Prostate gland (tissue), 2 donors: ENCODE results near the gene DSTN. TPM values are rescaled to one million over a fixed set of nuclear protein-coding genes. Genes with fewer than 3 reads are reported as not detected.
A peak's percentile ranks its signal among the peaks of the same experiment; 100 is the strongest.

ENCODE experiments used
- DNase-seq: peaks from one replicate; pipeline ENCODE4 v3.0.0-alpha.2; 2019; ENCODE audit warnings: low spot score
- H3K27ac ChIP-seq, 2 donors: fragments of 200-600 bp; sonication (generic); 2 replicates each; pipeline ENCODE4 v1.5.1; 2017 to 2019
- H3K27me3 ChIP-seq: fragments of 200-600 bp; sonication (generic); replicated peaks from 2 replicates; pipeline ENCODE4 v1.5.1; 2019; ENCODE audit not compliant: insufficient read depth
- H3K36me3 ChIP-seq, 2 donors: fragments of 200-600 bp; sonication (generic); 1 replicate in 1 of 2; 2 replicates in 1 of 2; pipeline versions ENCODE4 v1.5.1 to v1.8.1; 2017 to 2019
- H3K4me1 ChIP-seq: fragments of 200-600 bp; sonication (generic); replicated peaks from 2 replicates; pipeline ENCODE4 v1.5.1; 2019
- H3K4me3 ChIP-seq, 2 donors: fragments of 200-600 bp; sonication (generic); 2 replicates each; pipeline ENCODE4 v1.5.1; 2017 to 2019
- H3K9me3 ChIP-seq: fragments of 200-600 bp; sonication (generic); 2 replicates; pipeline ENCODE4 v1.5.1; 2017
- POLR2A ChIP-seq: fragments of 450-650 bp; IDR thresholded peaks from one replicate; pipeline ENCODE4 v1.6.1; 2016; ENCODE audit warnings: antibody characterized with exemption, mild to moderate bottlenecking
- POLR2AphosphoS5 ChIP-seq: sonication (generic); formaldehyde crosslinking; IDR thresholded peaks from one replicate; pipeline ENCODE4 v1.6.1; 2017; ENCODE audit warnings: antibody characterized with exemption
- WGBS: methylation state at CpG from one replicate; pipeline ENCODE4 v1.1.5; 2018; 5-methylcytosine and 5-hydroxymethylcytosine counted together
- intact Hi-C: fragments of 100-400 bp; cut with DNase I; formaldehyde crosslinking; loops from one replicate; pipeline ENCODE4 v1.14.2; 2022
- total RNA-seq, 2 donors: library from RNA; depleted of rRNA; stranded (reverse); fragments of >200 nt; gene quantifications; one replicate each; pipeline ENCODE4 v1.1.0, GENCODE V29; 2016
- TF ChIP-seq, protein P1 (sequence below), 4 experiments: fragments of 200-600 bp in 2 of 4; fragments of 450-650 bp in 2 of 4; sonication (generic) in 2 of 4; IDR thresholded peaks; 1 replicate in 3 of 4; 2 replicates in 1 of 4; pipeline ENCODE4 v1.5.1; 2016 to 2019; ENCODE audit warnings: antibody characterized with exemption in 4 of 4, mild to moderate bottlenecking in 2 of 4, moderate library complexity in 2 of 4

DSTN gene
- total RNA-seq, 2 donors from 2014 or later, result 284 to 559 TPM

DNA sequence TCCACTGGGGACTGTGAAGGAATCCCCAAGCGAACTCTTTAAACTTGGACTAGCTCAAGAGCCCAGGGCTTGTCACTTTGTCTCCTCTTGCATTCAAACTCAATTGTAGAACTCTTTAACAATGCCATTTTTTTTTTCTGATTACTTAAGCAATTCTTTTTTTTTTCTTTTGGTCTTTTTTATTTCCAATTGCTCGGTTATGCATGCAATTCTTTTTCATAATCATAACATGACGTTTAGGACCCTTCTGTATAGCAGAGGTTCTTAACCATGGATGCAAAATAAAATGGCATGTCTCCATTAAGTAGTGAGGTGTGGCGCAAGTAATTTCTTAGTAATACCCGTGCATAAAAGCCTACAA lies 38.2 kb upstream of the DSTN start:
- no peaks in the 10 kb centered on the region for H3K9me3 ChIP-seq
- no peaks in the 10 kb centered on the region for H3K27me3 ChIP-seq
- peak overlapping the region; percentile 71 to 76 for H3K27ac ChIP-seq
- H3K4me1 ChIP-seq, result no peaks in the 10 kb centered on the region
- intact Hi-C loops, result loop anchor here (10.0 kb wide), 3 partner anchors 153 to 463 kb away; partner anchors contain the start of gene RRBP1
- WGBS, result 69% methylated on average over 5 of the region's 5 CpGs
- peak overlapping the region; percentile 47 to 51 for H3K4me3 ChIP-seq
- no peaks in the 10 kb centered on the region for H3K36me3 ChIP-seq
- TF ChIP-seq POLR2AphosphoS5, result no peak
- TF ChIP-seq POLR2A, result no peak
- TF ChIP-seq, protein P1, sequence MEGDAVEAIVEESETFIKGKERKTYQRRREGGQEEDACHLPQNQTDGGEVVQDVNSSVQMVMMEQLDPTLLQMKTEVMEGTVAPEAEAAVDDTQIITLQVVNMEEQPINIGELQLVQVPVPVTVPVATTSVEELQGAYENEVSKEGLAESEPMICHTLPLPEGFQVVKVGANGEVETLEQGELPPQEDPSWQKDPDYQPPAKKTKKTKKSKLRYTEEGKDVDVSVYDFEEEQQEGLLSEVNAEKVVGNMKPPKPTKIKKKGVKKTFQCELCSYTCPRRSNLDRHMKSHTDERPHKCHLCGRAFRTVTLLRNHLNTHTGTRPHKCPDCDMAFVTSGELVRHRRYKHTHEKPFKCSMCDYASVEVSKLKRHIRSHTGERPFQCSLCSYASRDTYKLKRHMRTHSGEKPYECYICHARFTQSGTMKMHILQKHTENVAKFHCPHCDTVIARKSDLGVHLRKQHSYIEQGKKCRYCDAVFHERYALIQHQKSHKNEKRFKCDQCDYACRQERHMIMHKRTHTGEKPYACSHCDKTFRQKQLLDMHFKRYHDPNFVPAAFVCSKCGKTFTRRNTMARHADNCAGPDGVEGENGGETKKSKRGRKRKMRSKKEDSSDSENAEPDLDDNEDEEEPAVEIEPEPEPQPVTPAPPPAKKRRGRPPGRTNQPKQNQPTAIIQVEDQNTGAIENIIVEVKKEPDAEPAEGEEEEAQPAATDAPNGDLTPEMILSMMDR (IDR thresholded peaks at IDR 0.05), result no peak
- DNase-seq, result no peak

DNA sequence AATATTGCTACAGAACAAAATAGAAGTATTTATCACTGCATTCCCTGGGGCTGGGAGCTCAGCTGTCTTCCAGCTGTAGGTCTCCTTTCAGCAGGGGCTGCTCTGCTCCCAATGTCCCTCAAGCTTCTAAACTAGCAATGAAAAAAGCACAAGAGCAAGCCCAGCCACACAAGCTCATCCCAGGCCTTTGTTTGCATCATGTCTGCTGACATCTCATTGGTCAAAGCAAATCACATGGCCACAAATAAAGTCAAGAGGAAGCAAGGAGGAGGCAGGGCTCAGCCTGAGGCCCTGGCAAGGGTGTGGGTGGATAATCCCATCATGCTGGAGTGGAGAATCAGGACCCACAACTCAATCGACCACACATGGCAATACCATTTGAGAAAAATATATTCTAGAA lies 36.5 kb upstream of the DSTN start:
- Histone ChIP-seq H3K4me3 (no peak overlapping the region), H3K9me3 (no peaks in the 10 kb centered on the region), H3K27me3 (no peaks in the 10 kb centered on the region), H3K4me1 (no peaks in the 10 kb centered on the region), H3K27ac (no peak overlapping the region), H3K36me3 (no peaks in the 10 kb centered on the region)
- 31% methylated on average over 1 of the region's 1 CpG for WGBS
- no peak for DNase-seq
- intact Hi-C loops, result loop anchor here (10.0 kb wide), 3 partner anchors 151 to 461 kb away; partner anchors contain the start of gene RRBP1
- TF ChIP-seq POLR2A (no peak), POLR2AphosphoS5 (no peak)
- TF ChIP-seq, protein P1 (IDR thresholded peaks at IDR 0.05), result no peak

DNA sequence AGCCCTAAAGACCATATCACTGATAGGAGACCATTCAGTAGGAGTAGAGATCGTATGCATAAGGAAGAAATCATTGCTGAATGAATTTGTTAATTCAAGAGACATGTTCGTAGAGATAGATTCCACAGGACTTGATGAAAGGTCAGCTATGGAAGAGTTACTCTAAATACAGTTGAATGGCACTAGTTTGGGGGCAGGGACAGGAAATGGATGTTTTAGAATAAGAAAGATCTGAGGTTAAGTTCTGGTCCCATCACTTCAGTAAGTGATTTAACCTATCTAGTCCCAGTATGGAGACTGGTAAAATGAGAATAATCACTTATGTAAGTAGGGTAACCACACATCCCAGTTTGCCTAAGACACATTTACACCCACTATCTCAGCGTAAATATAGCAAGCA lies 35.8 kb upstream of the DSTN start:
- Histone ChIP-seq H3K9me3 (no peaks in the 10 kb centered on the region), H3K4me3 (no peak overlapping the region), H3K36me3 (no peaks in the 10 kb centered on the region), H3K4me1 (no peaks in the 10 kb centered on the region), H3K27ac (no peak overlapping the region), H3K27me3 (no peaks in the 10 kb centered on the region)
- no peak for DNase-seq
- WGBS, result 97% methylated on average over 3 of the region's 3 CpGs
- TF ChIP-seq POLR2AphosphoS5 (no peak), POLR2A (no peak)
- TF ChIP-seq, protein P1 (IDR thresholded peaks at IDR 0.05), result no peak
- intact Hi-C loops, result loop anchor here (10.0 kb wide), 3 partner anchors 151 to 461 kb away; partner anchors contain the start of gene RRBP1

DNA sequence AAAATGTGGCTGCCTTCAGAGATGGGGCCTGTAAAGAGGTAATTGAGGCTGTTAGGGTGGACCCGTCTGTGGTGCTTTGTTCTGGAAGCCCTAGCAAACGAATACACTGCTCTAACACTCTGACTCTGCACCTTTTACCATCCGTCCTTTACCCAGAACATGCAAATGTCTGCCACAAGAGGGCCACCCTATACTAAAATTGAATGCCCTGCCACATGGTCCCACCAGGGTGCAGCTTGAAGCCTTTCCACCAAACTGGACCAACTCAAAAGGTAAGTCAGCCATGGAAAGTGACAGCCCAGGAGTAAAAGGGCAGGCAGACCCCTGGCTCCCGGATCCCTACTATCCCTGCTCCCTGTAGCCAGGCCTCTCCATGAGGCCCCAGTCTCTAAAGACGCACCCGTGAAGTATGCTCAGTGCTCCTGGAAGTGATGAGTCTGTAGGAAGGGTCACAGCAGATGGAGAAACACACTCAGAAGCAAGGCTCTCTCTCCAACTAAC lies 32.9 kb upstream of the DSTN start:
- intact Hi-C loops, result loop anchor here (1.0 to 10.0 kb wide), 4 partner anchors 80 to 458 kb away; partner anchors contain the start of gene RRBP1
- Histone ChIP-seq H3K27me3 (no peaks in the 10 kb centered on the region), H3K4me3 (no peak overlapping the region), H3K36me3 (no peaks in the 10 kb centered on the region), H3K4me1 (no peaks in the 10 kb centered on the region), H3K27ac (no peak overlapping the region), H3K9me3 (no peaks in the 10 kb centered on the region)
- TF ChIP-seq POLR2A (no peak), POLR2AphosphoS5 (peak; percentile 71)
- TF ChIP-seq, protein P1 (IDR thresholded peaks at IDR 0.05), result peak; percentile 74 to 97 (median 93)
- 27% methylated on average over 6 of the region's 6 CpGs for WGBS
- DNase-seq, result peak; percentile 75

DNA sequence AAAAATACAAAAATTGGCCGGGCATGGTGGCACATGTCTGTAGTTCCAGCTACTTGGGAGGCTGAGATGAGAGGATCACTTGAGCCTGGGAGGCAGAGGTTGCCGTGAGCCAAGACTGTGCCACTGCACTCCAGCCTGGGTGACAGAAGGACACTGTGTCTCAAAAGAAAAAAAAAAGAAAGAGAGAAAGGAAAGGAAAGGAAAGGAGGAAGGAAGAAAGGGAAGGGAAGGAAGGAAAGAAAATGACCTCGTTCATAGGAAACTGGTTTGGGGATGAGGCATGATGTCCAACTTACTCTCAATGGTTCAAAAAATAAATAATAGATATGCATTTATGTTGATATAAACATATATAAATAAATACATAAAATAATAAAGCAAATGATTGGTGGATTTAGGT lies 31.9 kb upstream of the DSTN start:
- H3K27ac ChIP-seq, result no peak overlapping the region
- H3K36me3 ChIP-seq, result no peaks in the 10 kb centered on the region
- 88% methylated on average over 3 of the region's 3 CpGs for WGBS
- H3K27me3 ChIP-seq, result no peaks in the 10 kb centered on the region
- H3K4me3 ChIP-seq, result no peak overlapping the region
- intact Hi-C loops, result loop anchor here (1.0 to 10.0 kb wide), 4 partner anchors 79 to 457 kb away; partner anchors contain the start of gene RRBP1
- TF ChIP-seq, protein P1 (IDR thresholded peaks at IDR 0.05), result no peak
- TF ChIP-seq POLR2AphosphoS5 (no peak), POLR2A (no peak)
- no peaks in the 10 kb centered on the region for H3K9me3 ChIP-seq
- no peak for DNase-seq
- H3K4me1 ChIP-seq, result no peaks in the 10 kb centered on the region
